ENCODE data around the gene ADARB2. TPM values are rescaled to one million over a fixed set of nuclear protein-coding genes. Genes with fewer than 3 reads are reported as not detected.

The ADARB2 gene
- total RNA-seq, 1 donor from 2014 or later = 1.8 TPM

DNA sequence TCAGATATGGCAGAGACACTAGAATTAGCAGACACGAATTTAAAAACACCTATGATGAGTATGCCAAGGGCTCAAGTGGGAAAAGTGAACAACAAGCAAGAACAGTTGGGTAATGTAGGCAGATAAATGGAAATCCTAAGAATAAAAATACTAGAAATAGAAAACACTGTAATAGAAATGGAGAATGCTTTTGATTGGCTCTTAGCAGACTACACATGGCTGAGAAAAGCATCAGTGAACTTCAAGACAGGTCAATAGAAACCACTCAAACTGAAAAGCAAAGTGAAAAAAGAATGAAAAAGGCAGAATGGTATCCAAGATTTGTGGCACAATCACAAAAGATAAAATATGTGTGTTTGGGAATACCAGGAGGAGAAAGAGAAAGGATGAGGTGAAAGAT, 598.8 kb downstream of the ADARB2 start:
- Mint-ChIP-seq H3K36me3 (ENCODE audit: low read depth) (peaks cover 8% of the 10 kb centered on the region), H3K27ac (ENCODE audit: unreplicated experiment) (no peak overlapping the region), H3K4me1 (no peaks in the 10 kb centered on the region), H3K4me3 (no peak overlapping the region), H3K27me3 (ENCODE audit: low read depth) (peaks cover 2% of the 10 kb centered on the region), H3K9me3 (peaks cover 16% of the 10 kb centered on the region)
- DNase-seq (ENCODE audit: low read depth, low spot score) = no peak
- TF ChIP-seq, protein P1, sequence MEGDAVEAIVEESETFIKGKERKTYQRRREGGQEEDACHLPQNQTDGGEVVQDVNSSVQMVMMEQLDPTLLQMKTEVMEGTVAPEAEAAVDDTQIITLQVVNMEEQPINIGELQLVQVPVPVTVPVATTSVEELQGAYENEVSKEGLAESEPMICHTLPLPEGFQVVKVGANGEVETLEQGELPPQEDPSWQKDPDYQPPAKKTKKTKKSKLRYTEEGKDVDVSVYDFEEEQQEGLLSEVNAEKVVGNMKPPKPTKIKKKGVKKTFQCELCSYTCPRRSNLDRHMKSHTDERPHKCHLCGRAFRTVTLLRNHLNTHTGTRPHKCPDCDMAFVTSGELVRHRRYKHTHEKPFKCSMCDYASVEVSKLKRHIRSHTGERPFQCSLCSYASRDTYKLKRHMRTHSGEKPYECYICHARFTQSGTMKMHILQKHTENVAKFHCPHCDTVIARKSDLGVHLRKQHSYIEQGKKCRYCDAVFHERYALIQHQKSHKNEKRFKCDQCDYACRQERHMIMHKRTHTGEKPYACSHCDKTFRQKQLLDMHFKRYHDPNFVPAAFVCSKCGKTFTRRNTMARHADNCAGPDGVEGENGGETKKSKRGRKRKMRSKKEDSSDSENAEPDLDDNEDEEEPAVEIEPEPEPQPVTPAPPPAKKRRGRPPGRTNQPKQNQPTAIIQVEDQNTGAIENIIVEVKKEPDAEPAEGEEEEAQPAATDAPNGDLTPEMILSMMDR (conservative IDR thresholded peaks at IDR 0.05) = no peak

DNA sequence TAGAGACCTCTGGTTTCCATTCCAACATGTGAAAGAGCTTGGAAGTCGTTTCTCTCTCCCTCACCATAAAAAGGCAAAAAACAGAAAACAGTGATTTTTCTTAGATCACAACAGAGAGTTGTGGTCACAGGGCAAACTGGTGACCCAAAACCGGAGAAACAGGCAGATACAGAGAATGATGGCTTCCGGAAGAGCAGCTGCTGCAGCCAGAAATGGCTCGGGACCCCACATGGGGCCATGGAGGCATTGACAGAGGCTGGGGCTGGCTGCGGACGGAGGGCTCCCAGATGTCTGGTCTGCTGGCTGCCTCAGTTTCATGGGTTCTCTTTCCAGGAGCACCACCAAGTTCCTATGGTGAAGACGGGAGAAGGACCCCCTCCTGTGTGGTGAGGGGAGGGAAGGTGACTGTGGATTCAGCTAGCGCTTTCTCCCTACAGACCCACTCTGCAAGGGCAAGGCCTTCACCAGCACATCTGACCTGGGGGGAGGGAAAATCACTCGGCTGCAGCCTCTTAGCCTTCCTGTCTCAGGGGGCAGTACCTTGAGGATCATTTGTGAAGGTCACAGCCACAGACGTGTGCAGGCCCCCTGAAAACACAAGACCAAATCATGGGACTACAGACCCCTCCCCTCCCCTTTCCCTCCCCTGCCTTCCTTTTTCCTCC, 599.7 kb downstream of the ADARB2 start:
- TF ChIP-seq, protein P1 (conservative IDR thresholded peaks at IDR 0.05) = no peak
- no peaks in the 10 kb centered on the region for H3K27me3 Mint-ChIP-seq (ENCODE audit: low read depth)
- no peak overlapping the region for H3K27ac Mint-ChIP-seq (ENCODE audit: unreplicated experiment)
- H3K4me1 Mint-ChIP-seq = no peaks in the 10 kb centered on the region
- no peak for DNase-seq (ENCODE audit: low read depth, low spot score)
- peaks cover 16% of the 10 kb centered on the region for H3K9me3 Mint-ChIP-seq
- H3K4me3 Mint-ChIP-seq = no peak overlapping the region
- peaks cover 9% of the 10 kb centered on the region for H3K36me3 Mint-ChIP-seq (ENCODE audit: low read depth)

DNA sequence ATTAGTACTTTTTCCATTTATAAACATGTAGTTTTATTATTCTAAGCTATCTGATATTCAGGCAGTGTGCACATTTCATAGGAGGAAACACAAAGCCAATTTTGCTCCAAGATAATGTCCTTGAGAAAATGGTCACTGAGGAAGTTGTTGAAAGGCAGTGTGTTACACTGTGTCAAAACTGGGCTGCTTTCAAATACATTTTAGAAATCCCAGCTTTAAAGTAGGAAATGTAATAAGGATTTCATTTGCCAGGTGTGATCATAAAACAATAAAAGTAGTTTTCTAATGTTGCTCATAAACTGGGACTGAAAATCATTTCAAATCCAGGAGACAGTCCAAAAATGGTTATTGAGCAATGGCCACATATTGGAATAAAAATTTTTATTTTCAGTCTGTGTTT, 601.1 kb downstream of the ADARB2 start:
- Mint-ChIP-seq H3K27ac (ENCODE audit: unreplicated experiment) (no peak overlapping the region), H3K4me3 (no peak overlapping the region), H3K4me1 (no peaks in the 10 kb centered on the region), H3K36me3 (ENCODE audit: low read depth) (peaks cover 14% of the 10 kb centered on the region), H3K27me3 (ENCODE audit: low read depth) (no peaks in the 10 kb centered on the region), H3K9me3 (peaks cover 16% of the 10 kb centered on the region)
- TF ChIP-seq, protein P1 (conservative IDR thresholded peaks at IDR 0.05) = no peak
- DNase-seq (ENCODE audit: low read depth, low spot score) = no peak

DNA sequence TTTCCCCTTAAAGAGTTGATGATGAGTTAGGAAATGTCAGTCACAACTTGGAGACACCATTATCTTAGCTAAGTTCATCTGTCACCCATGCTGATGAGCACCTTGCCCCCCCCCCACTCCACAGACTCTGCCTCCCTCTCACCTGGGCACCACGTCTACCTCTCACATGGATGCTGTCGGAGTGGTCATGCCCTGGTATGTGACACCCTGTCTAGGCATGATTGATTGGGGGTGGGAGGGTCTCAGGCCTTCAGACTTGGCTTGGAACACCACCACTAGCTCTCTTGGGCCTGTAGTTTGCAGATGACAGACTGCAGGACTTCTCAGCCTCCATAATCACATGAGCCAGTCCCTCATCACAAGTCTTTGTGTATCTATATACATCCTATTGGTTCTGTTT, 603.2 kb downstream of the ADARB2 start:
- no peak overlapping the region for H3K4me3 Mint-ChIP-seq
- H3K27me3 Mint-ChIP-seq (ENCODE audit: low read depth) = no peaks in the 10 kb centered on the region
- no peak overlapping the region for H3K27ac Mint-ChIP-seq (ENCODE audit: unreplicated experiment)
- no peaks in the 10 kb centered on the region for H3K4me1 Mint-ChIP-seq
- H3K36me3 Mint-ChIP-seq (ENCODE audit: low read depth) = peaks cover 29% of the 10 kb centered on the region
- DNase-seq (ENCODE audit: low read depth, low spot score) = no peak
- TF ChIP-seq, protein P1 (conservative IDR thresholded peaks at IDR 0.05) = no peak
- peaks cover 14% of the 10 kb centered on the region for H3K9me3 Mint-ChIP-seq

DNA sequence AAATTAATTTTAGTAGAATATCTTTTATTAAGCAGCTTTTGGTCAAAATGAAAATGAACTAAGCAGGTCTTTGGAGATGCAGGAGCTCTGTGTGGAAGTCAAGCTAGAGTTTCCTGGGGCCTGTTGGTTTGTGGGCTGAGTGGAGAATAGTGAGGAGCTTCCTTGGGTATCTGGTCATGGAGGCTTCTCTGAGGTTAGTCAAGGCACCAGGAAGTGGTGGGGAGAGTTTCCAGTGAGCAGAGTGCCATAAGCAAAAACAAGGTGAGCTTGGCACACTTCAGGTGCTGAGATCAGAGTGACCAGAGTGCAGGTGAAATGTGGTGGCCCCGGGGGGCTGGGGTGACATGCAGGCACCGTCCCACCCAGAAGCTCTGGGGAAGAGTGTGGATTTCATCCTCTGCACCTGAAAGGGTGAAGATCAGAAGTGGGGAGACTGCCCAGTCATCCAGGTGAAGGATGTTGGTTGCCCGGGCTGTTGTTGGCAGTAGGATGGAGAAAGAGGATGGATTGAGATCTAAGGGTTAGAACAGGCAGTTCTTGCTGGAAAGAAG, 603.8 kb downstream of the ADARB2 start:
- TF ChIP-seq, protein P1 (conservative IDR thresholded peaks at IDR 0.05) = no peak
- Mint-ChIP-seq H3K27me3 (ENCODE audit: low read depth) (no peaks in the 10 kb centered on the region), H3K4me1 (no peaks in the 10 kb centered on the region), H3K9me3 (peaks cover 9% of the 10 kb centered on the region), H3K4me3 (no peak overlapping the region), H3K36me3 (ENCODE audit: low read depth) (peaks cover 34% of the 10 kb centered on the region), H3K27ac (ENCODE audit: unreplicated experiment) (no peak overlapping the region)
- no peak for DNase-seq (ENCODE audit: low read depth, low spot score)
